Heart right ventricle (tissue), 16 donors: ENCODE results near the gene DAG1. TPM values are rescaled to one million over a fixed set of nuclear protein-coding genes. Genes with fewer than 3 reads are reported as not detected.
A peak's percentile ranks its signal among the peaks of the same experiment; 100 is the strongest.

Experiments
- ATAC-seq, 8 donors: fragments of 200-7000 bp; cut with Tn5 transposase; one replicate each; pipeline ENCODE4 v1.9.1; 2020; ENCODE audit warnings: mild to moderate bottlenecking in 8 of 8, moderate library complexity in 8 of 8, moderate number of reproducible peaks in 1 of 8
- DNase-seq, 2 donors: peaks; one replicate each; pipeline ENCODE4 v3.0.0-alpha.2; 2020
- H3K27ac ChIP-seq, 10 donors: fragments of 200-600 bp; sonication (generic) in 2 of 10; one replicate each; pipeline versions ENCODE4 v1.5.0 to v1.8.0; 2020 to 2022; ENCODE audit warnings: mild to moderate bottlenecking in 3 of 10
- H3K27me3 ChIP-seq, 7 donors: fragments of 200-600 bp; one replicate each; pipeline ENCODE4 v1.8.0; 2021 to 2022; ENCODE audit warnings: mild to moderate bottlenecking in 2 of 7
- H3K36me3 ChIP-seq, 9 donors: fragments of 200-600 bp; sonication (generic) in 1 of 9; one replicate each; pipeline versions ENCODE4 v1.5.0 to v1.8.0; 2020 to 2022; ENCODE audit warnings: mild to moderate bottlenecking in 2 of 9
- H3K4me1 ChIP-seq, 9 donors: fragments of 200-600 bp; sonication (generic) in 1 of 9; one replicate each; pipeline versions ENCODE4 v1.5.0 to v1.8.0; 2020 to 2022; ENCODE audit warnings: mild to moderate bottlenecking in 4 of 9
- H3K4me3 ChIP-seq, 10 donors: fragments of 200-600 bp; sonication (generic) in 2 of 10; one replicate each; pipeline versions ENCODE4 v1.5.0 to v1.8.0; 2020 to 2022; ENCODE audit warnings: mild to moderate bottlenecking in 7 of 10, moderate library complexity in 2 of 10
- H3K9me3 ChIP-seq, 11 donors: fragments of 200-600 bp in 10 of 11; sonication (generic) in 2 of 11; one replicate each; pipeline versions ENCODE4 v1.5.0 to v1.8.0; 2013 to 2022; ENCODE audit warnings: mild to moderate bottlenecking in 2 of 11, control low read depth in 1 of 11, moderate library complexity in 1 of 11
- CTCF ChIP-seq, 9 donors: fragments of 200-600 bp; sonication (generic) in 2 of 9; IDR thresholded peaks; one replicate each; pipeline versions ENCODE4 v1.5.0 to v1.8.0; 2021 to 2022; ENCODE audit warnings: antibody characterized with exemption in 9 of 9, mild to moderate bottlenecking in 5 of 9, moderate library complexity in 1 of 9
- WGBS, 2 donors: extraction: QIAGEN DNeasy Blood & Tissue Kit; methylation state at CpG; one replicate each; pipeline ENCODE4 v1.1.7; 2013; ENCODE audit warnings: inconsistent platforms in 1 of 2; 5-methylcytosine and 5-hydroxymethylcytosine counted together
- intact Hi-C, 10 donors: fragments of 100-400 bp; cut with DNase I; formaldehyde crosslinking; loops; one replicate each; pipeline versions ENCODE4 v1.11.1 to v1.14.2; 2022
- polyA plus RNA-seq, 2 donors: library from polyadenylated mRNA; stranded (reverse); fragments of 200-250 nt; gene quantifications; one replicate each; pipeline ENCODE4 v1.2.3, GENCODE V29; 2013
- total RNA-seq, 10 donors: library from RNA; stranded (reverse); fragmentation: NEBNext Ultra II Directional in 3 of 10; extraction: Animal tissue kit (Norgen Biotek cat#: 25700) in 3 of 10; gene quantifications; one replicate each; pipeline versions ENCODE4 v1.2.1 to v1.2.4, GENCODE V29; 2021 to 2023
- donor health status: Arrhythmogenic right ventricular cardiomyopathy.
- donor health status: ischemic (EF 13 %, LVEDD 7.1; RV severe dilation, severe dysfunction).
- donor health status: healthy with polysubstance abuse.
- donor health status: DM: no; HTN: yes; CAD: no.
- donor health status: DM: no; HTN: no; CAD: no.
- donor health status: ischemic (EF 25% LVEDD 6.9; RV normal size, moderate dysfunction).
- donor health status: ischemic (EF 25% LVEDD 5.7; RV mildly dilated, moderate dysfunction).
- donor health status: healthy.
- donor health status: DM: yes; HTN: yes; CAD: no.
- donor health status: Ischemic cardiomyopathy.
- donor health status: ischemic (EF 35%, LVEDD 5.7; RV mildly dilated, moderate dysfunction).
- donor health status: nonischemic (EF 11% LVEDD 7.7; RV severe dilation, severe dysfunction).
- donor health status: DM: yes; HTN: yes; CAD: no.
- donor health status: PGD.
- donor health status: ischemic (EF 29% LVEDD 5.4; RV normal size, mild dysfunction).
- donor health status: nonischemic (EF 23%, LVEDD 6.1; RV moderate dilation, normal function).

Gene DAG1
- total and polyA plus RNA-seq, 12 donors = 37.7 to 173 (median 135) TPM

GRCh38 chr3:49462222-49462621 is 7.8 kb upstream of the DAG1 start:
- H3K36me3 ChIP-seq = no peaks in the 10 kb centered on the region
- H3K4me1 ChIP-seq = peaks cover 9 to 45% (median 26%) of the 10 kb centered on the region in 9 donors
- 65 to 77% methylated on average over 3 of the region's 3 CpGs for WGBS, 2 donors
- no peak overlapping the region for H3K4me3 ChIP-seq
- peak overlapping the region in 8 of 10 donors; percentile 31 to 57 (median 52) for H3K27ac ChIP-seq
- ATAC-seq = peak in 1 of 8 donors; percentile 17
- H3K27me3 ChIP-seq = no peaks in the 10 kb centered on the region
- H3K9me3 ChIP-seq = no peaks in the 10 kb centered on the region
- intact Hi-C loops = no loop called here
- no peak for DNase-seq
- no peak for TF ChIP-seq CTCF (IDR thresholded peaks at IDR 0.05)

- intact Hi-C loops = no loop called here
- Histone ChIP-seq H3K27me3 (no peaks in the 10 kb centered on the region), H3K9me3 (no peaks in the 10 kb centered on the region), H3K36me3 (no peaks in the 10 kb centered on the region), H3K4me3 (no peak overlapping the region), H3K4me1 (peaks cover 20 to 50% (median 41%) of the 10 kb centered on the region in 9 donors), H3K27ac (peak overlapping the region; percentile 19 to 99 (median 65))
- DNase-seq (peak; percentile 26 to 33), ATAC-seq (no peak)
- 79 to 89% methylated on average over 18 of the region's 18 CpGs for WGBS, 2 donors
- TF ChIP-seq CTCF (IDR thresholded peaks at IDR 0.05) = no peak
These were observed 4.6 kb upstream of the DAG1 start for GRCh38 chr3:49465270-49466034.

- Histone ChIP-seq H3K27ac (peak overlapping the region; percentile 19 to 99 (median 65)), H3K9me3 (no peaks in the 10 kb centered on the region), H3K36me3 (no peaks in the 10 kb centered on the region), H3K27me3 (no peaks in the 10 kb centered on the region), H3K4me1 (peaks cover 20 to 52% (median 44%) of the 10 kb centered on the region in 9 donors), H3K4me3 (no peak overlapping the region)
- WGBS, 2 donors = 74 to 78% methylated on average over 2 of the region's 2 CpGs
- no peak for TF ChIP-seq CTCF (IDR thresholded peaks at IDR 0.05)
- ATAC-seq = no peak
- DNase-seq = no peak
- intact Hi-C loops = no loop called here
These were observed 4.0 kb upstream of the DAG1 start for GRCh38 chr3:49466085-49466484.

- intact Hi-C loops = no loop called here
- 2 to 4% methylated on average over 23 of the region's 23 CpGs for WGBS, 2 donors
- Histone ChIP-seq H3K9me3 (no peaks in the 10 kb centered on the region), H3K4me3 (peak overlapping the region in 9 of 10 donors; percentile 36 to 94 (median 75)), H3K27me3 (no peaks in the 10 kb centered on the region), H3K27ac (peak overlapping the region; percentile 86 to 100 (median 98)), H3K36me3 (no peaks in the 10 kb centered on the region), H3K4me1 (peaks cover 14 to 51% (median 43%) of the 10 kb centered on the region in 9 donors)
- ATAC-seq (peak; percentile 59 to 88 (median 80)), DNase-seq (peak; percentile 78 to 89)
- no peak for TF ChIP-seq CTCF (IDR thresholded peaks at IDR 0.05)
These were observed 781 bp upstream of the DAG1 start for GRCh38 chr3:49469037-49469935.
